Effector CD4-positive, alpha-beta T cell (primary cell): ENCODE results near the gene C17orf100.

Experiments
- DNase-seq: peaks from one replicate; pipeline ENCODE4 v3.0.0-alpha.2; 2020
- total RNA-seq: gene quantifications from one replicate; lab custom pipeline; 2026; lab: John Stamatoyannopoulos, UW

The C17orf100 gene
- total RNA-seq: 6.8 reads per million, percentile 25 among the genes with 10 or more reads in this experiment

- DNase-seq: peak; percentile 91
Measured at GRCh38 chr17:6651354-6651918, at the start of gene C17orf100, which contains the start of gene MED31. TSS of gene C17orf100 (plus strand) at chr17:6651762. CDS start at chr17:6651914, 152 bp downstream. TSS of gene MED31 (minus strand) at chr17:6651605. CDS start at chr17:6651528, 77 bp downstream.

GRCh38 chr17:6602141-6602540, 49.4 kb upstream of the C17orf100 start:
- DNase-seq: no peak

DNA sequence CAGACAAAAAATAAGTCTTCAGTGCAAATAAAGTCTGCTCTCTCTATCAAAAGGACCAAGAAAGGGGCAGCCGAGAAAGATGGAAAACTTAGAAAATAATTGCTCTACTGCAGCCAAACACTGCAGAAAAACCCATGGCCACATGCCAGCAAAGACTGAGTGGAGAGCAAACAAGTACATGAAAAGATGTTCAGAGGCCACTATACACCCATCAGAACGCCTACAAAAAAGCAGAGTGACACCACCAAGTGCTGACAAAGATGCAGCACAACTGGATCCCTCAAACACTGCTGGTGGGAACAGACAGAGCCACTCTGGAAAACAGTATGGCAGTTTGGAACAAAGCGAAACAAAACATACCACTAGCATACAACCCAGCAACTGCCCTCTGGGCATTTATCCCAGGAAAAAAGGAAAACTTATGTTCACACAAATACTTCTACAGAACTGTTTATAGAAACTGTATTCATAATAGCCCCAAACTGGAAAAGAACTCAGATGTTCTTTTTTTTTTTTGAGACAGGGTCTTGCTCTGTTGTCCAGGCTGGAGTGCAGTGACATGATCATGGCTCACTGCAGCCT, 47.7 kb upstream of the C17orf100 start:
- DNase-seq: no peak

DNA sequence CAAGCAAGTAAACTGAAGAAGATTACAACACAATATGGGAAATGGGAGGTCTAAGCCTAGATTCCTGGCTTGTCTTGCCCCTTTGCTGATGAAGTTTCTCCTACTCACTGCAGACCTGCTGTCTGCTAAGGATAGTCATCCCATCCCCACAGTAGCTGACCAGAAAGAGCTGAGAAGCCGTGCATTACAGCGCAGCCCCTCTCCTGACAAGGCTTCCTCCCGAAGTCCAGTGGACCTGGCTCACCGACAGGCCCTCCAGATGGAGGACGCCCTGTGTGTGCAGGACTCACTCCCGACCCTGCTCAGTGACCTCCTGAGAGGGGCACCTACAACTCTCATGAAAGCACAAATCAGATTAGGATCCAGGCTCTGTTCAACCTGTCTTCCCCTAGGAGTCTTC, 46.4 kb upstream of the C17orf100 start:
- DNase-seq: no peak

GRCh38 chr17:6608321-6608720, 43.2 kb upstream of the C17orf100 start:
- DNase-seq: no peak

GRCh38 chr17:6610011-6610410, 41.6 kb upstream of the C17orf100 start:
- DNase-seq: no peak

- DNase-seq: no peak
Measured at GRCh38 chr17:6611231-6611630, 40.3 kb upstream of the C17orf100 start.

- no peak for DNase-seq
Measured at GRCh38 chr17:6623941-6624340, 27.6 kb upstream of the C17orf100 start.

DNA sequence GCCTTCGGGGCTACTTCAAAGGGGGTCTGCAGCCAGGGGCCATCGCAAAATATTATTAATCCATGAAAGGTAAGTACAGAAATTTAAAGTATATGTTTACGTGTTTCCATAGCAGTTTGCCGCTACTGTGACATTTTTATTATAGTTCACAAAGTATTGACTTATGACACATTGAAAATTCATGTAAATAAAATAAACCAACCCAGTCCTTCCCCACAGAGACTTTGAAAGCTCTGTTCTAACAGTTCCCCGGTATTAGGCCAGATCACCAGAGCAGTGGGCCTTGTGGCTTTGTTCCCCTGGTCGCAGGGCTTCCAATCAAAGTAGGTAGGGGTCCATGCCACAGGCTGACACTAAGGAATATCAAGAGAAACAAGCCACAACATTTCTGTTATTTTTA, 24.9 kb upstream of the C17orf100 start:
- DNase-seq: no peak

DNA sequence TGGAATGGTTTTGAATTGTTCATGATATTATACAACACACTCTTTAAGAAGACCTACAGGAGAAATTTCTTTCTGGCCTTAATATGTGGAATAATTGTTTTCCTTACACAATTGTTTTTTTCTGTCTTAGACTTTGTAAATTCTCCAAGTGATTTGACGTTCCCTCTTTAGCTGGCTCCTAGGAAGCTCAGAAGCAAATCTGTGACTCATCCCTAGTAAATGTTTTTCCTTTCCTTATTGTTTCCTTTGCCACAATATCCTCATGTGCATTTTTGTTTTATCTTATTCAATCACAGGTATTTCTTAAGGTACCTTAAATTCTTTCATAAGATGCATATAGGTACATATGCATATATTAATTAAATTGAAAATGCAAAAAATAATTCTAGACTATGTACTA, 24.5 kb upstream of the C17orf100 start:
- no peak for DNase-seq

DNA sequence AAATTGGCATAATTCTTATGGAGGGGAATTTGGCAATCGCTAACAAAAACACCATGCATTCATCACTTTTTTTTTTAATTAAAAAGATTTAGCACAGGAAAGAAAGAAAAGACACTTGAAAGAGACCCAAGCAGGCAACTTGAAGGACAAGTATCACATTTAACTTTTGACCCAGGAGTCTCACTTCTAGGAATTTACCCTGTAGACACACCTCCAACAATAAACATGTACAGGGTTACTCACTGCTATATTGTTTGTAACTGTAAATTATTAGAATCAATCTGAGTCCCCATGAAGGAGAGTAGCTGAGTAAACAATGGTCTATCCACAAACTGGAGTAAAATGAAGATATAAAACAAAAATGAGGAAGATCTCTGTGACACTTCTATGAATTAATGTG, 21.2 kb upstream of the C17orf100 start:
- no peak for DNase-seq

DNA sequence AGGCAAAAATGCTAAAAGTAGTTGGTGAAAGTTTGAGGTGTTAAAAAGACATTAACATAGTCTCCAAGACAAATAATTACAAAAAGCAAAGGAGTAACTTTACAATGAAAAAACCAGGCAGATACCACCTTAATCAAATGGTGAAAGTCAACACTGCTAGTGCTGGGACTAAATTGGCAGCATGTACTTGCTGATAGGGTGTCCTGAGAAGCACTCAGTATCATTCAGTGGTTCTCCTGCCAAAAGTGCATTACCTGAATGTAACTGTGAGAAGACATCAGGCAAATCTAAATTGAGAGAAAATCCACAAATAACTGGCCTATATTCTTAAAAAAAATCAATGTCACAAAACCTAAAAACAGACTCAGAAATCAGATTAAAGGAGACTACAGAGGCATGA, 19.0 kb upstream of the C17orf100 start:
- no peak for DNase-seq

- DNase-seq: no peak
Measured at GRCh38 chr17:6633263-6633662, 18.3 kb upstream of the C17orf100 start.

DNA sequence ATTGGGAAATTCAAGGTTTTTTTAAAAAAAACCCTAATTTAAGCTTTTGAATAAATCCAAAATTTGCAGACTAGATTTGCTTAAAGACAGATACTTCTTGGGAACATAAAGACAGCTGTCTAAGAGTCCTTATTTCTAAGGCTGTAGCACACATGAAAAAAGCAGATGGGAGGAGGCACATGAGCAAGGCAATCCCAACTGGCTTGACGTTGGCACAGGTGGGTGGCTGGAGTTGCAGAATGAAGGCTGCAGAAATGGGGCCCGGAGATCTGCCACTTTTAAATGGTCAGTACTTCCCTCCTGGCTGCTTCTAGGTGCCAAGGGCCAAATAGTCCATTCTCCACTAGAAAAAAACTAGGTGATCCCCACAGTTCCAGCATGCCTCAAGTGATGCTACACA, 15.5 kb upstream of the C17orf100 start:
- no peak for DNase-seq

DNA sequence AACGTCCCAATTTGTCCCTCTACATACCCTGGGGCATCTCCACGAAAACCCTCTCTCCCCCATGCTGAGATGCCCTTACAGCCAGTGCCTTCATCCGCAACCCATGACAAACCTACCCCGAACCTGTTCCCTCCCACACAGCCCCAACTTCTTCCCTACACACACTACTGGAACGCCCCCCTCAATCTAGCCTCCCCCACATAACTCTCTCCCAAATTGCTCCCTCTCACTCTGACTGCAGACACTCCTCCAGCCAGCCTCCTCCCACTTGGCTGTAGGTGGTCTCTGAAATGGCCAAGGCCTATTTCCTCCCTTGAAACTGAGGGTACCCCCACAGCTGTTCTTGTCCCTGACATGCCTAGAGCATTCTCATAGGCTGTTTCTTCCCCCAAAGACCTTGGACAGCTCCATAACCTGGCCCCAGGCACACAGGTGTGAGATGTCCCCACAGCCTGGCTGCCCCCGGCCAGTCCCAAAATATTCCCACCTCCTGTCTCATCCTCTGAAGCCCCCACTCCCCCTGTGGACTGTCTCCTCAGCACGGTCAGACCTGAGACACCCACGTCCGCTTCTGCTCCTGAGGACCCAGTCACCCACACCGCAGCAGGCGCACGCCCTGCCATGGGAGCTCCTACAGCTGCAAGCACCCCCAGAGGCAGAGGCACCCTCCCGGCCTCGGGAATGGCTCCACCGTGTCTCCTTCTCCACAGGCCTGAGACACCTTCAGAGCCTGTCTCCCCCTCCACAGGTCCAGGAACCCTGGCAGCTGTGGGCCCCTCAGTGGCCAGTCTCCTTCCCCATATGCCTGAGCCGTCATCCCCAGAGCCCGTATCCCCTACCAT, 14.7 kb upstream of the C17orf100 start:
- DNase-seq: no peak

DNA sequence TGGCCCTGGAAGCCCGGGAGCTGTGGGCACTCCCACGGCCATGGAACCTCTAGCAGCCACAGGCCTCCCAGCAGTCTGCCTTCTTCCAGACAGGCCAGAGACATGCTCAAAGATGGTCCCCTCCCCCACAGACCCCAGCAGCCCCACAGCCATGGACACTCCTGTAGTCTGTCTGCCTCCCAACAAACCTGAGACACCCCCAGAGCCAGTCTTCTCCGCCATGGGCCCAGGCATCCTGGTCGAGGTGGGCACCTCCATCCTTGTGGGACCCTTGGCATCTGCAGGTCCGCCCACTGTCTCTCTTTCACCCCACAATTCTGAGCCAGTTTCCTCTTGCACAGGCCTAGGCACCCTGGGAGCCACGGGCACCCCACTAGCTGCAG, 14.1 kb upstream of the C17orf100 start:
- DNase-seq: no peak

DNA sequence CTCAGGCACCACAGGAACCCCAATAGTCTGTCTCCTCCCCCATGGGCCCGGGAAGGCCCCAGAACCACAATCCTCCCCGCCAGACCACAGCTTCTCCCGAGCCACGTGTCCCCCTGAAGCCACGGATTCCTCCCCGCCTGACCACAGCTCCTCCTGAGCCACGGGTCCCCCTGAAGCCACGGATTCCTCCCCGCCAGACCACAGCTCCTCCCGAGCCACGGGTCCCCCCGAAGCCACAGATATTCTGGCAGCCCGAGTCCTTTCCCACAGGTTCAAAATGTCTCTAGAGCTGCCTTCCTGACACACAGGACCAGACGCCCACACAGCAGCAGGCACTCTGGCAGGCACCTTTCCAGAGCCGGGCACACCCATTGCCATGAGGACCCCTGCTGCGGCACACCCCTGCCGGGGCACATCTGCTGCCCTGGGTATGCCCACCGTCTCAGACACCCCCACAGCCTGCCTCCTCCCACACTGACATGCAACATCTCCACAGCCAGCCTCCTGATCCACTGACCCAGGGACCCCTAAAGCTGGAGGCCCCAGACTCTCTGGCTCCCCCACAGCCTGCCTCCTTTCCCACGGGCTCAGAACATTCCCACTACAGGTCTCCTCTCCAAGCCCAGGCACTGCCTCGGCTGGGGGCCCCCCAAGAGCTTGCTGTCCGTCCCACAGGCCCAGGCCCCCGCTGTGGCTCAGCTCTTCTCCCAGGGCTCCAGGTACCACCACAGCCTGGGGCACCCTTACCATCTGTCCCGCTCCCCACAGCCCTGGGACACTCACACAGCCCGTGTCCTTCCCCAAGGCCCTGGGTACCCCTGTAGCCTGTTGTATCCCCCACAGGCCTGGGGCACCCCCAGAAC, 13.3 kb upstream of the C17orf100 start:
- no peak for DNase-seq

- no peak for DNase-seq
Measured at GRCh38 chr17:6639014-6639585, 12.5 kb upstream of the C17orf100 start.

DNA sequence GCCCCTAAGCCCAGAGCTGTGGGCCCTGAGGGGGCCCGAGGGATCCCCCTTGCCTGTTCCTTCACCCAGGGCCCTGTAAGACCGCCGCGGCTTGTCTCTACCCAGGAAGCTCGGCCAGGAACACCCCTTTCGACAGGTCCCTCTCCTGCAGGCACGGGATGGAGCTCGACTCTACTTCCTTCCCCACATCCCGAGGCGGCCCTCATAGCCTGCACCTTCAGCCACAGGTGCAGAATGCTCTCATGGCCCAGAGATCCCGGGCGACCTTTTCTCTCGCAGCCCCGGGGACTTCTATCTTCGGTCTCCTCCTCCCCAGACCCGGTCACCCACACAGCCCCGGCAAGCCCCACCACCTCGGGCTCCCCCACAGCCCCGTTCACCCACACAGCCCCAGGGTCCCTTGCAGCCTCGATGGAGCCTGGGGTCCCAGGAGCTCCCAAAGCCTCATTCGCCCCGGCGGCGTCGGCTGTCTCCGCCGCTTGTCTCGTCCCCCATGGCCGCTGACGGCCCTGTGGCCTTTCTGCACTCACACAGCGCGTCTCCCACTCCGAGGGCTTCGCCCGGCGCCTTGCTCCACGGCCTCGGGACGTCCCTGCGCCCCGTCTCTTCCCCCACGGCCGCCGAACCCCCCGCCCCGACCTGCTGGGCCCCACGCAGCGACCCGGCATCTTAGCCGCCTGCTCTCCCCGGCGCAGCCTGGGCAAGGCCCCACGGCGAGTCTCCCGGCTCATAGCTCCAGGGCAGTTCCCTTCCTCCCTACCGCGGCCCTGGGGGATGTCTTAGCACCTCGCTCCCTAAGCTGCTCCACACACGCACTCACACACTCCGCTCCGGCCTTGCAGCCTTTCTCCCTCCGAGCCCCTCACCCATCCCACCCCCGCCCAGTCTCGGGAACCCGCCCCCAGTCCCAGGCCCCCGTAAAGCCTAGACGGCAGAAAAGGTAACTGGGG, 11.7 kb upstream of the C17orf100 start:
- no peak for DNase-seq

GRCh38 chr17:6640536-6641246, 10.9 kb upstream of the C17orf100 start, which contains the start of the genes KIAA0753 and TXNDC17:
TSS of gene KIAA0753 (minus strand) at chr17:6640711. CDS start at chr17:6635103, 5,608 bp downstream.
TSS of gene TXNDC17 (plus strand) at chr17:6641060. CDS start at chr17:6641083, 23 bp downstream.
- DNase-seq: peak; percentile 82
